ENCODE measurements around the gene NDFIP1.

DNA sequence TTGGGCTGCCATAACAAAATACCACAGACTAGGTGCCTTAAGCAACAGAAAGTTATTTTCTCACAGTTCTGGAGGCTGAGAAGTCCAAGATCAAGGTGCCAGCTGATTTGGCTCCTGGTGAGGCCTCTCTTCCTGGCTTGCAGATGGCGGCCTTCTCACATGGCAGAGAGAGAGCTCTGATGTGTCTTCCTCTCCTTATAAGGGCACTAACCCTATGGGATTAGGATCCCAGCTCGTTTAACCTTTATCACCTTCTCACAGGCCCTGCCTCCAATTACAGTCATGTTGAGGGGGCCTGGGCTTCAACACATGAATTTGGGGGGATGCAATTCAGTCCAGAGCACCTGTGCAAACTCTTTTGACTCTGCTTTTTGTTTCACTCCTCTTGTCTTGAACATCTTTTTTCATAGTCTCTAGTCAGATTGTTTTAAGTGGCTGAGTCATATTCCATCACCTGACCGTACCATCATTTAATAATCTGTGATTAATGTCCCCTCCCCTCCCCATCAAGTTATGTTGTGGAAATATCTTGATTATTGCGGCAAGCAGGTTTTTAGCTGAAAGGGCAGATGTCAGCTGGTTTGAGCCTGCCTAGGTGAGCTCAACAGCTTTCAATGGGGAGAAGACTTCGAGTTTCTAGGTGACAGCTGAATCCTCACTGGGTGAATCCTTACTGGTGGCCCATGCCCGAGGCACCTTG, 61.8 kb downstream of the NDFIP1 start:
- TF ChIP-seq BACH1 (IDR thresholded peaks at IDR 0.05; ENCODE audit: borderline replicate concordance) (no peak), SUZ12 (IDR thresholded peaks at IDR 0.05; ENCODE audit: unreplicated experiment) (no peak), ZNF24 (IDR thresholded peaks at IDR 0.05) (no peak), POLR2A (IDR thresholded peaks at IDR 0.05; ENCODE audit: low read depth, low read length) (no peak), FOXM1 (IDR thresholded peaks at IDR 0.05; ENCODE audit: low read depth, low read length) (no peak), EZH2 (IDR thresholded peaks at IDR 0.05; ENCODE audit: borderline replicate concordance, control insufficient read depth, low read depth, low read length) (no peak), MEF2A (IDR thresholded peaks at IDR 0.05; ENCODE audit: insufficient read depth, low read depth, low read length) (no peak), YY1 (IDR thresholded peaks at IDR 0.05; ENCODE audit: low read depth, low read length) (no peak), ZNF274 (IDR thresholded peaks at IDR 0.05; ENCODE audit: insufficient read depth, insufficient read length) (no peak)
- TF ChIP-seq, protein P1, sequence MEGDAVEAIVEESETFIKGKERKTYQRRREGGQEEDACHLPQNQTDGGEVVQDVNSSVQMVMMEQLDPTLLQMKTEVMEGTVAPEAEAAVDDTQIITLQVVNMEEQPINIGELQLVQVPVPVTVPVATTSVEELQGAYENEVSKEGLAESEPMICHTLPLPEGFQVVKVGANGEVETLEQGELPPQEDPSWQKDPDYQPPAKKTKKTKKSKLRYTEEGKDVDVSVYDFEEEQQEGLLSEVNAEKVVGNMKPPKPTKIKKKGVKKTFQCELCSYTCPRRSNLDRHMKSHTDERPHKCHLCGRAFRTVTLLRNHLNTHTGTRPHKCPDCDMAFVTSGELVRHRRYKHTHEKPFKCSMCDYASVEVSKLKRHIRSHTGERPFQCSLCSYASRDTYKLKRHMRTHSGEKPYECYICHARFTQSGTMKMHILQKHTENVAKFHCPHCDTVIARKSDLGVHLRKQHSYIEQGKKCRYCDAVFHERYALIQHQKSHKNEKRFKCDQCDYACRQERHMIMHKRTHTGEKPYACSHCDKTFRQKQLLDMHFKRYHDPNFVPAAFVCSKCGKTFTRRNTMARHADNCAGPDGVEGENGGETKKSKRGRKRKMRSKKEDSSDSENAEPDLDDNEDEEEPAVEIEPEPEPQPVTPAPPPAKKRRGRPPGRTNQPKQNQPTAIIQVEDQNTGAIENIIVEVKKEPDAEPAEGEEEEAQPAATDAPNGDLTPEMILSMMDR (IDR thresholded peaks at IDR 0.05 in 2 of 3, conservative IDR thresholded peaks at IDR 0.05 in 1 of 3; ENCODE audit: control insufficient read depth in 2 of 3, extremely low read depth in 1 of 3, insufficient read depth in 1 of 3, low read depth in 3 of 3, low read length in 3 of 3): no peak
- TF ChIP-seq, protein P2, sequence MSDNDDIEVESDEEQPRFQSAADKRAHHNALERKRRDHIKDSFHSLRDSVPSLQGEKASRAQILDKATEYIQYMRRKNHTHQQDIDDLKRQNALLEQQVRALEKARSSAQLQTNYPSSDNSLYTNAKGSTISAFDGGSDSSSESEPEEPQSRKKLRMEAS (IDR thresholded peaks at IDR 0.05; ENCODE audit: low read depth, low read length): no peak

All from GM12878 (cell line).